PC-3 (cell line): ENCODE measurements around the gene GADD45GIP1. TPM values are rescaled to one million over a fixed set of nuclear protein-coding genes. Genes with fewer than 3 reads are reported as not detected.
A peak's percentile ranks its signal among the peaks of the same experiment; 100 is the strongest.

Experiments
- ATAC-seq: fragments of 200-7000 bp; cut with Tn5 transposase; 2 replicates; pipeline ENCODE4 v1.9.1; 2020; ENCODE audit warnings: mild to moderate bottlenecking, moderate library complexity
- BruUV-seq: library from RNA; stranded (reverse); fragments of 400-500 nt; replicated peaks from 2 replicates; lab custom pipeline; 2021; lab: Mats Ljungman, UMichigan
- CTCF ChIA-PET: fragments of 300-600 bp; sonication (Branson Sonifier 250); formaldehyde crosslinking; loops from one replicate; lab custom pipeline; 2022; ENCODE audit warnings: antibody characterized with exemption; lab: Charles Lee
- POLR2A ChIA-PET: fragments of 300-600 bp; sonication (Branson Sonifier 250); formaldehyde crosslinking; loops from one replicate; lab custom pipeline; 2022; ENCODE audit warnings: antibody characterized with exemption; ENCODE audit not compliant: unreplicated experiment; lab: Charles Lee
- DNase-seq: peaks from one replicate; pipeline ENCODE4 v3.0.0-alpha.2; 2015
- H2AFZ ChIP-seq: fragments of 300-600 bp; sonication (generic); 2 replicates; pipeline ENCODE4 v1.6.0; 2016; ENCODE audit warnings: antibody characterized with exemption, low read length
- H3F3A ChIP-seq: fragments of 300-600 bp; sonication (generic); one replicate; pipeline ENCODE4 v1.6.0; 2017; ENCODE audit warnings: antibody characterized with exemption, low read length, control low read depth, mild to moderate bottlenecking; ENCODE audit not compliant: unreplicated experiment
- H3K27ac ChIP-seq: fragments of 300-600 bp; sonication (generic); 2 replicates; pipeline ENCODE4 v1.5.1; 2016; ENCODE audit warnings: mild to moderate bottlenecking, low read length
- H3K27me3 ChIP-seq: fragments of 300-600 bp; sonication (generic); 2 replicates; pipeline ENCODE4 v1.6.1; 2016; ENCODE audit warnings: low read length, mixed read lengths
- H3K36me3 ChIP-seq: fragments of 300-600 bp; sonication (generic); 2 replicates; pipeline ENCODE4 v1.6.1; 2016; ENCODE audit warnings: low read depth, mixed run types, low read length, mixed read lengths
- H3K4me1 ChIP-seq: fragments of 300-600 bp; sonication (generic); 2 replicates; pipeline ENCODE4 v1.5.1; 2016; ENCODE audit warnings: low read length; ENCODE audit not compliant: insufficient read depth
- H3K4me2 ChIP-seq: fragments of 300-600 bp; sonication (generic); 2 replicates; pipeline ENCODE4 v1.6.0; 2016; ENCODE audit warnings: low read length
- H3K4me3 ChIP-seq: fragments of 300-600 bp; sonication (generic); 2 replicates; pipeline ENCODE4 v1.5.1; 2016; ENCODE audit warnings: mild to moderate bottlenecking, low read length, mixed read lengths
- H3K79me2 ChIP-seq: fragments of 300-600 bp; sonication (generic); 2 replicates; pipeline ENCODE4 v1.6.1; 2017; ENCODE audit warnings: low read length, mixed read lengths
- H3K9ac ChIP-seq: fragments of 300-600 bp; sonication (generic); 2 replicates; pipeline ENCODE4 v1.6.0; 2016; ENCODE audit warnings: mild to moderate bottlenecking, low read length
- H3K9me2 ChIP-seq: fragments of 300-600 bp; sonication (generic); replicated peaks from 2 replicates; pipeline ENCODE4 v1.6.1; 2016; ENCODE audit warnings: mixed run types, low read length, mixed read lengths
- H3K9me3 ChIP-seq: fragments of 300-600 bp; sonication (generic); 2 replicates; pipeline ENCODE4 v1.6.1; 2016; ENCODE audit warnings: low read length, mixed read lengths
- H4K20me1 ChIP-seq: fragments of 300-600 bp; sonication (generic); 2 replicates; pipeline ENCODE4 v1.6.1; 2016; ENCODE audit warnings: low read length, mixed read lengths
- EZH2 ChIP-seq: fragments of 300-600 bp; sonication (generic); IDR thresholded peaks from one replicate; pipeline ENCODE4 v1.6.1; 2017; ENCODE audit warnings: antibody characterized with exemption, mild to moderate bottlenecking, low read length; ENCODE audit not compliant: unreplicated experiment
- EZH2phosphoT487 ChIP-seq: fragments of 300-600 bp; sonication (generic); IDR thresholded peaks from 2 replicates; pipeline ENCODE4 v1.6.1; 2018; ENCODE audit warnings: mild to moderate bottlenecking, antibody characterized with exemption, low read length, borderline replicate concordance
- intact Hi-C: fragments of 100-400 bp; cut with micrococcal nuclease; formaldehyde crosslinking; loops from 2 replicates; pipeline ENCODE4 v1.9.0; 2023
- total RNA-seq: library from RNA; depleted of rRNA; stranded (reverse); fragments of >200 nt; gene quantifications from 2 replicates; pipeline ENCODE4 v1.2.3, GENCODE V29; 2014
- TF ChIP-seq, protein P1 (sequence below): fragments of 300-600 bp; sonication (generic); conservative IDR thresholded peaks from 2 replicates; pipeline ENCODE4 v1.5.1; 2017; ENCODE audit warnings: antibody characterized with exemption, low read depth, mild to moderate bottlenecking, low read length

Gene GADD45GIP1
- total RNA-seq, 1 experiment from 2014 or later, result 219 TPM

DNA sequence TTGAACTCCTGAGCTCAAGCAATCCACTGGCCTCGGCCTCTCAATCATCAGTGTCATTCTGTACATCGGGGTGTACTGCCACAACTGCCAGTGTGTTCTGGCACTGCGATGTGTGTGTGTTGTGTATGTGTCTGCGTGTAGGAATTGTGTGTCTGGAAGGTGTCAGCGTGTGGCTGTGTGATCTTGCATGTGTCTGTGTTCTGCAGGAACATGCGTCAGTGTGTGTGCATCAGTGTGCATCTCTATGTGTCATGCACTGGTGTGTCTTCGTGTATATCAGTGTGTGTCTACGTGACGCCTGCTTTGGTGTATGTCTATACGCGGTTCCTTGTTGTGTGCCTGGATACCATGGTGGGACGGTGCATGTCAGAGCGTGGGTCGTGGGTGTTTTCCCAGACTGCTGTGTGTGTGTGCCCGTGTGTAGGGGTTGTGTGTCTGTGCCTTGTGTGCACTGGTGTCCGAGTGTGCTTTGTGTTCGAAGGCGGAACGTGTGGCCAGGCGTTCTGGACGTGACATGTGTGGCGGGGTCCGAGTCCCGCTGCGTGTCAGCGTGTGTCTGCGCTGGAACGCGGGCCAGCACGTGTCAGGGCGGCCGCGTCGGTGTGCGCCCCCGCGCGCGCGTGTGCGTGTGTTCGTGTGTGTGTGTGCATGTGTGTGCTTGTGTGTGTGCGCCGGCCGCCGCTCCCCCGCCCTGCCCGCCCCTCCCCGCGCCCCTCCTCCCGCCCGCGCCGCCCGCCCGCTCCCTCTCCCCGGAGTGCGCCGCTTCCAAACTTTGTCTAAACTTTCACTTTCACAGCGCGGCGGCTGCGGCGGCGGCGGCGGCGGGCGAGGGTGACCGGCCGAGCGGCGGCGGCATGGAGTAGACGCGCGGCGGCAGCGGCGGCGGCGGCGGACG is 37.9 kb upstream of the GADD45GIP1 start, which contains the start of gene NFIX:
Gene NFIX, plus strand, starts transcription at position 775 of the 895 bp plus-strand sequence. CDS start 363 bp downstream, outside the sequence.
- intact Hi-C loops, result no loop called here
- H3K4me1 ChIP-seq, result peaks cover 14% of the 10 kb centered on the region
- H3K36me3 ChIP-seq, result peaks cover 4% of the 10 kb centered on the region; the same call in 1 of the 2 replicates
- H3K27ac ChIP-seq, result peak within 1 kb of the TSS; percentile 14; the same call in 1 of the 2 replicates
- ChIA-PET CTCF (interaction anchor here (0.5 kb wide), 1 partner anchor 66 kb away, joined by 3 read pairs; no protein-coding TSS in a partner anchor), POLR2A (interaction anchor here (0.6 kb wide), 1 partner anchor 157 kb away, joined by 5 read pairs; no protein-coding TSS in a partner anchor)
- DNase-seq (peak; percentile 69), ATAC-seq (peak; percentile 40)
- peak within 1 kb of the TSS; percentile 93 for H2AFZ ChIP-seq
- no peaks in the 10 kb centered on the region for H3K9me2 ChIP-seq
- no peaks in the 10 kb centered on the region for H3K9me3 ChIP-seq
- peak within 1 kb of the TSS; percentile 98 for H3K4me3 ChIP-seq
- H3K27me3 ChIP-seq, result no peaks in the 10 kb centered on the region
- TF ChIP-seq EZH2phosphoT487, result no peak
- TF ChIP-seq EZH2, result no peak
- TF ChIP-seq, protein P1, sequence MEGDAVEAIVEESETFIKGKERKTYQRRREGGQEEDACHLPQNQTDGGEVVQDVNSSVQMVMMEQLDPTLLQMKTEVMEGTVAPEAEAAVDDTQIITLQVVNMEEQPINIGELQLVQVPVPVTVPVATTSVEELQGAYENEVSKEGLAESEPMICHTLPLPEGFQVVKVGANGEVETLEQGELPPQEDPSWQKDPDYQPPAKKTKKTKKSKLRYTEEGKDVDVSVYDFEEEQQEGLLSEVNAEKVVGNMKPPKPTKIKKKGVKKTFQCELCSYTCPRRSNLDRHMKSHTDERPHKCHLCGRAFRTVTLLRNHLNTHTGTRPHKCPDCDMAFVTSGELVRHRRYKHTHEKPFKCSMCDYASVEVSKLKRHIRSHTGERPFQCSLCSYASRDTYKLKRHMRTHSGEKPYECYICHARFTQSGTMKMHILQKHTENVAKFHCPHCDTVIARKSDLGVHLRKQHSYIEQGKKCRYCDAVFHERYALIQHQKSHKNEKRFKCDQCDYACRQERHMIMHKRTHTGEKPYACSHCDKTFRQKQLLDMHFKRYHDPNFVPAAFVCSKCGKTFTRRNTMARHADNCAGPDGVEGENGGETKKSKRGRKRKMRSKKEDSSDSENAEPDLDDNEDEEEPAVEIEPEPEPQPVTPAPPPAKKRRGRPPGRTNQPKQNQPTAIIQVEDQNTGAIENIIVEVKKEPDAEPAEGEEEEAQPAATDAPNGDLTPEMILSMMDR, result no peak
- peak within 1 kb of the TSS; percentile 89 for H3K4me2 ChIP-seq
- H3K79me2 ChIP-seq, result peaks cover 42% of the 10 kb centered on the region
- BruUV-seq, result no TSS peak
- peak within 1 kb of the TSS; percentile 80 for H3K9ac ChIP-seq
- no peaks in the 10 kb centered on the region for H4K20me1 ChIP-seq
- H3F3A ChIP-seq, result no peaks in the 10 kb centered on the region

- TF ChIP-seq EZH2phosphoT487, result no peak
- TF ChIP-seq, protein P1, result no peak
- no peak for TF ChIP-seq EZH2
- ChIA-PET POLR2A (no interaction called here), CTCF (no interaction called here)
- Histone ChIP-seq H3K9me2 (no peaks in the 10 kb centered on the region), H3K4me3 (no peak overlapping the region), H3K9me3 (no peaks in the 10 kb centered on the region), H4K20me1 (no peaks in the 10 kb centered on the region), H3K36me3 (peaks cover 1% of the 10 kb centered on the region; the same call in 1 of the 2 replicates), H3K27me3 (no peaks in the 10 kb centered on the region), H3F3A (no peaks in the 10 kb centered on the region), H3K79me2 (peaks cover 31% of the 10 kb centered on the region), H3K9ac (no peak overlapping the region), H2AFZ (no peak overlapping the region), H3K4me2 (no peak overlapping the region), H3K27ac (no peak overlapping the region), H3K4me1 (peaks cover 14% of the 10 kb centered on the region)
- intact Hi-C loops, result no loop called here
- no TSS peak for BruUV-seq
- ATAC-seq (no peak), DNase-seq (no peak)
These were observed 36.5 kb upstream of the GADD45GIP1 start for GRCh38 chr19:12993562-12993961.

- no peak overlapping the region for H3K4me3 ChIP-seq
- DNase-seq (no peak), ATAC-seq (no peak)
- peaks cover 13% of the 10 kb centered on the region for H3K4me1 ChIP-seq
- H3K27me3 ChIP-seq, result no peaks in the 10 kb centered on the region
- no peaks in the 10 kb centered on the region for H3F3A ChIP-seq
- H3K9me3 ChIP-seq, result no peaks in the 10 kb centered on the region
- no TSS peak for BruUV-seq
- H3K9ac ChIP-seq, result no peak overlapping the region
- no peaks in the 10 kb centered on the region for H3K36me3 ChIP-seq
- H3K79me2 ChIP-seq, result peaks cover 22% of the 10 kb centered on the region
- H2AFZ ChIP-seq, result no peak overlapping the region
- ChIA-PET POLR2A (no interaction called here), CTCF (no interaction called here)
- TF ChIP-seq, protein P1, result no peak
- no peak for TF ChIP-seq EZH2
- no peak for TF ChIP-seq EZH2phosphoT487
- no peak overlapping the region for H3K4me2 ChIP-seq
- intact Hi-C loops, result no loop called here
- H3K27ac ChIP-seq, result no peak overlapping the region
- no peaks in the 10 kb centered on the region for H4K20me1 ChIP-seq
- H3K9me2 ChIP-seq, result no peaks in the 10 kb centered on the region
These were observed 35.7 kb upstream of the GADD45GIP1 start for GRCh38 chr19:12992729-12993128.
